ENCODE measurements around the gene COMP. TPM values are rescaled to one million over a fixed set of nuclear protein-coding genes. Genes with fewer than 3 reads are reported as not detected.

The COMP gene
- polyA plus RNA-seq, 1 experiment = 9.2 TPM

- H3K4me3 ChIP-seq (ENCODE audit: low read depth, low read length) = no peak overlapping the region
- peak; percentile 69 for DNase-seq (ENCODE audit: low read depth)
- H3K27me3 ChIP-seq (ENCODE audit: control insufficient read depth, insufficient read depth, low read length) = no peaks in the 10 kb centered on the region; the same call in 1 of the 2 replicates
- ChIA-PET CTCF (interaction anchor here (1.1 kb wide), 1 partner anchor 359 kb away, joined by 5 read pairs; no protein-coding TSS in a partner anchor), POLR2A (no interaction called here)
- no peak for TF ChIP-seq CTCF (IDR thresholded peaks at IDR 0.05; ENCODE audit: insufficient read depth, low read depth, low read length)
- no peaks in the 10 kb centered on the region for H3K36me3 ChIP-seq (ENCODE audit: control insufficient read depth, insufficient read depth, low read length)
These were observed 18.2 kb upstream of the COMP start for GRCh38 chr19:18809149-18809868.

GRCh38 chr19:18807861-18808331, 16.8 kb upstream of the COMP start:
- Histone ChIP-seq H3K36me3 (ENCODE audit: control insufficient read depth, insufficient read depth, low read length) (no peaks in the 10 kb centered on the region), H3K27me3 (ENCODE audit: control insufficient read depth, insufficient read depth, low read length) (no peaks in the 10 kb centered on the region; the same call in 1 of the 2 replicates), H3K4me3 (ENCODE audit: low read depth, low read length) (no peak overlapping the region)
- ChIA-PET POLR2A (no interaction called here), CTCF (interaction anchor here (0.6 kb wide), 1 partner anchor 398 kb away, joined by 4 read pairs; no protein-coding TSS in a partner anchor)
- no peak for TF ChIP-seq CTCF (IDR thresholded peaks at IDR 0.05; ENCODE audit: insufficient read depth, low read depth, low read length)
- DNase-seq (ENCODE audit: low read depth) = peak; percentile 47

GRCh38 chr19:18804643-18805042, 13.5 kb upstream of the COMP start:
- H3K27me3 ChIP-seq (ENCODE audit: control insufficient read depth, insufficient read depth, low read length) = peaks cover 3% of the 10 kb centered on the region; the same call in 1 of the 2 replicates

GRCh38 chr19:18804139-18804601, 13.1 kb upstream of the COMP start:
- ChIA-PET POLR2A (no interaction called here), CTCF (no interaction called here)
- no peak for TF ChIP-seq CTCF (IDR thresholded peaks at IDR 0.05; ENCODE audit: insufficient read depth, low read depth, low read length)
- no peak for DNase-seq (ENCODE audit: low read depth)
- H3K36me3 ChIP-seq (ENCODE audit: control insufficient read depth, insufficient read depth, low read length) = no peaks in the 10 kb centered on the region
- H3K27me3 ChIP-seq (ENCODE audit: control insufficient read depth, insufficient read depth, low read length) = peaks cover 3% of the 10 kb centered on the region; the same call in 1 of the 2 replicates
- H3K4me3 ChIP-seq (ENCODE audit: low read depth, low read length) = no peak overlapping the region

More at GRCh38 chr19:18804643-18805042, 13.5 kb upstream of the COMP start:
- no peak overlapping the region for H3K4me3 ChIP-seq (ENCODE audit: low read depth, low read length)
- DNase-seq (ENCODE audit: low read depth) = no peak
- POLR2A ChIA-PET = no interaction called here
- CTCF ChIA-PET = no interaction called here
- no peak for TF ChIP-seq CTCF (IDR thresholded peaks at IDR 0.05; ENCODE audit: insufficient read depth, low read depth, low read length)
- no peaks in the 10 kb centered on the region for H3K36me3 ChIP-seq (ENCODE audit: control insufficient read depth, insufficient read depth, low read length)

GRCh38 chr19:18803550-18804138, 12.5 kb upstream of the COMP start:
- peaks cover 5% of the 10 kb centered on the region; the same call in 1 of the 2 replicates for H3K27me3 ChIP-seq (ENCODE audit: control insufficient read depth, insufficient read depth, low read length)
- TF ChIP-seq CTCF (IDR thresholded peaks at IDR 0.05; ENCODE audit: insufficient read depth, low read depth, low read length) = no peak
- ChIA-PET POLR2A (no interaction called here), CTCF (interaction anchor here (0.7 kb wide), 1 partner anchor 40 kb away, joined by 3 read pairs; no protein-coding TSS in a partner anchor)
- DNase-seq (ENCODE audit: low read depth) = no peak
- no peak overlapping the region for H3K4me3 ChIP-seq (ENCODE audit: low read depth, low read length)
- H3K36me3 ChIP-seq (ENCODE audit: control insufficient read depth, insufficient read depth, low read length) = no peaks in the 10 kb centered on the region
